Heart left ventricle (tissue), 16 donors: Measurements from ENCODE around the gene MS4A4A. TPM values are rescaled to one million over a fixed set of nuclear protein-coding genes. Genes with fewer than 3 reads are reported as not detected.

Experiments used
- ATAC-seq, 4 donors: fragments of 200-7000 bp; cut with Tn5 transposase; one replicate each; pipeline ENCODE4 v1.9.1; 2020 to 2022; ENCODE audit warnings: moderate library complexity in 4 of 4, mild to moderate bottlenecking in 3 of 4, moderate number of reproducible peaks in 1 of 4
- DNase-seq, 5 donors: peaks; one replicate each; pipeline ENCODE4 v3.0.0-alpha.2; 2020
- H3K27ac ChIP-seq, 12 donors: fragments of 200-600 bp; sonication (generic) in 4 of 12; one replicate each; pipeline versions ENCODE4 v1.5.0 to v1.8.0; 2016 to 2022; ENCODE audit warnings: mild to moderate bottlenecking in 2 of 12
- H3K27me3 ChIP-seq, 9 donors: fragments of 200-600 bp; sonication (generic) in 2 of 9; one replicate each; pipeline versions ENCODE4 v1.5.1 to v1.8.0; 2016 to 2022; ENCODE audit warnings: mild to moderate bottlenecking in 3 of 9
- H3K36me3 ChIP-seq, 9 donors: fragments of 200-600 bp; sonication (generic) in 2 of 9; one replicate each; pipeline versions ENCODE4 v1.5.0 to v1.8.0; 2018 to 2022; ENCODE audit warnings: mild to moderate bottlenecking in 2 of 9
- H3K4me1 ChIP-seq, 12 donors: fragments of 200-600 bp; sonication (generic) in 4 of 12; one replicate each; pipeline versions ENCODE4 v1.5.0 to v1.8.0; 2016 to 2022; ENCODE audit warnings: mild to moderate bottlenecking in 3 of 12
- H3K4me3 ChIP-seq, 12 donors: fragments of 200-600 bp; sonication (generic) in 4 of 12; one replicate each; pipeline versions ENCODE4 v1.5.0 to v1.8.0; 2017 to 2022; ENCODE audit warnings: mild to moderate bottlenecking in 9 of 12, moderate library complexity in 4 of 12
- H3K9me3 ChIP-seq, 12 donors: fragments of 200-600 bp; sonication (generic) in 4 of 12; one replicate each; pipeline versions ENCODE4 v1.5.0 to v1.8.0; 2016 to 2022; ENCODE audit warnings: mild to moderate bottlenecking in 1 of 12
- CTCF ChIP-seq, 12 donors: fragments of 200-600 bp; sonication (generic) in 4 of 12; IDR thresholded peaks; one replicate each; pipeline versions ENCODE4 v1.5.0 to v1.8.0; 2018 to 2022; ENCODE audit warnings: antibody characterized with exemption in 12 of 12, mild to moderate bottlenecking in 5 of 12
- POLR2A ChIP-seq, 2 donors: fragments of 450-650 bp; IDR thresholded peaks; one replicate each; pipeline ENCODE4 v1.6.1; 2017; ENCODE audit warnings: antibody characterized with exemption in 2 of 2, mild to moderate bottlenecking in 2 of 2, moderate library complexity in 2 of 2
- WGBS, 4 donors: extraction: QIAGEN DNeasy Blood & Tissue Kit in 2 of 4; methylation state at CpG; one replicate each; pipeline versions ENCODE4 v1.1.5 to v1.1.7; 2013 to 2018; 5-methylcytosine and 5-hydroxymethylcytosine counted together
- intact Hi-C, 10 donors: fragments of 100-400 bp; cut with DNase I; formaldehyde crosslinking; loops; one replicate each; pipeline versions ENCODE4 v1.11.1 to v1.14.2; 2022
- polyA plus RNA-seq, 2 donors: library from polyadenylated mRNA; stranded (reverse); fragments of 200-250 nt; gene quantifications; one replicate each; pipeline ENCODE4 v1.2.3, GENCODE V29; 2013
- total RNA-seq, 9 donors: library from RNA; depleted of rRNA in 2 of 9; stranded (reverse); fragments of >200 nt in 2 of 9; fragmentation: NEBNext Ultra II Directional in 3 of 9; extraction: Animal tissue kit (Norgen Biotek cat#: 25700) in 3 of 9; gene quantifications; one replicate each; pipeline versions ENCODE4 v1.1.0 to v1.2.4, GENCODE V29; 2016 to 2023
- donor health status: ischemic (EF 13 %, LVEDD 7.1; RV severe dilation, severe dysfunction).
- donor health status: healthy with polysubstance abuse.
- donor health status: DM: no; HTN: yes; CAD: no.
- donor health status: DM: no; HTN: no; CAD: no.
- donor health status: ischemic (EF 25% LVEDD 6.9; RV normal size, moderate dysfunction).
- donor health status: ischemic (EF 25% LVEDD 5.7; RV mildly dilated, moderate dysfunction).
- donor health status: healthy.
- donor health status: DM: yes; HTN: yes; CAD: no.
- donor health status: ischemic (EF 35%, LVEDD 5.7; RV mildly dilated, moderate dysfunction).
- donor health status: nonischemic (EF 11% LVEDD 7.7; RV severe dilation, severe dysfunction).
- donor health status: DM: yes; HTN: yes; CAD: no.
- donor health status: PGD.
- donor health status: ischemic (EF 29% LVEDD 5.4; RV normal size, mild dysfunction).
- donor health status: nonischemic (EF 23%, LVEDD 6.1; RV moderate dilation, normal function).

MS4A4A gene
- total and polyA plus RNA-seq, 11 donors: 4.1 to 72.2 (median 8.0) TPM

DNA sequence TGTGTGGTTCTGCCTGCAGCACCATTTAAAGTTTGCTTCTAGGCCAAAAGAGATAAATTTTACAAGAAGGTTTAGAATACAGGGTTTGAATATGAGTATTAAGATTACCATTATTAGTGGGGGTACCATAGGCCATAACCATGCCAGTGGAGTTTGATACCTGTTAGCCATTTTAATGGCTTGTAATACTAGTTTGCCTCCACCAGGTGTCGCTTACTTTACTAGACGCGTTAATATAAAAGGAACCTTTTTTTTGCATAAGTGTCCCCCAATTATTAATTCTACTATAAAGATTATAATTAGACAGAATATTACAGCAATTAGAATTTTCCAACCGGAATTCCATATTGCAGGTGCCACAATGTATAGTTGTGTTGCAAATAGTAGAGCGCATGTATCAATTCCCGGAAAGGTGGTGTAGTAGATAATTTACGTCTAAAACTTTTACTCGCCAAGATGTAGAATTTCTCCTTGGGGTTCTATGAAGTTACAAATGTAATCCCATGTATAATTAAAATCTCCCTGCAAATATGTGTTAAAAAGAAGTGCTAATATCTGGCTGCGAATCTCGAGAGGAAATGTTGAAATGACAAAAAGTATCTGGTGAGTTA is 62.7 kb downstream of the MS4A4A start:
- no peak for ATAC-seq
- no peak for TF ChIP-seq POLR2A (IDR thresholded peaks at IDR 0.05)
- TF ChIP-seq CTCF (IDR thresholded peaks at IDR 0.05): peak in 11 of 12 donors; percentile 8 to 50 (median 40)
- 70 to 72% (median 71%) methylated on average over 10 of the region's 10 CpGs for WGBS, 4 donors
- Histone ChIP-seq H3K36me3 (no peaks in the 10 kb centered on the region), H3K9me3 (no peaks in the 10 kb centered on the region), H3K27ac (no peak overlapping the region), H3K4me3 (no peak overlapping the region), H3K4me1 (peaks cover 0 to 4% (median 0%) of the 10 kb centered on the region in 12 donors), H3K27me3 (peaks cover 0 to 8% (median 0%) of the 10 kb centered on the region in 9 donors)
- intact Hi-C loops: no loop called here
- no peak for DNase-seq

- no peak for DNase-seq
- H3K27me3 ChIP-seq: peaks cover 0 to 8% (median 0%) of the 10 kb centered on the region in 9 donors
- WGBS, 4 donors: 88 to 98% (median 92%) methylated on average over 2 of the region's 2 CpGs
- peaks cover 0 to 4% (median 0%) of the 10 kb centered on the region in 12 donors for H3K4me1 ChIP-seq
- TF ChIP-seq CTCF (IDR thresholded peaks at IDR 0.05) (no peak), POLR2A (IDR thresholded peaks at IDR 0.05) (no peak)
- intact Hi-C loops: no loop called here
- H3K36me3 ChIP-seq: no peaks in the 10 kb centered on the region
- no peaks in the 10 kb centered on the region for H3K9me3 ChIP-seq
- no peak overlapping the region for H3K4me3 ChIP-seq
- no peak overlapping the region for H3K27ac ChIP-seq
- no peak for ATAC-seq
These were observed 63.7 kb downstream of the MS4A4A start for GRCh38 chr11:60344146-60344545.

- no peak overlapping the region for H3K4me3 ChIP-seq
- no peak for TF ChIP-seq POLR2A (IDR thresholded peaks at IDR 0.05)
- TF ChIP-seq CTCF (IDR thresholded peaks at IDR 0.05): peak in 6 of 12 donors; percentile 5 to 38 (median 26)
These were observed 65.0 kb downstream of the MS4A4A start for GRCh38 chr11:60345489-60345888.

GRCh38 chr11:60347084-60347797 is 66.8 kb downstream of the MS4A4A start:
- ATAC-seq: no peak
- H3K4me3 ChIP-seq: no peak overlapping the region
- H3K36me3 ChIP-seq: no peaks in the 10 kb centered on the region
- H3K9me3 ChIP-seq: no peaks in the 10 kb centered on the region
- no peak overlapping the region for H3K27ac ChIP-seq
- DNase-seq: no peak
- intact Hi-C loops: no loop called here
- TF ChIP-seq CTCF (IDR thresholded peaks at IDR 0.05) (no peak), POLR2A (IDR thresholded peaks at IDR 0.05) (no peak)
- H3K27me3 ChIP-seq: peaks cover 0 to 8% (median 0%) of the 10 kb centered on the region in 9 donors
- peaks cover 0 to 4% (median 0%) of the 10 kb centered on the region in 12 donors for H3K4me1 ChIP-seq
- 84 to 88% (median 84%) methylated on average over 2 of the region's 2 CpGs for whole genome bisulfite sequencing, 4 donors

More at GRCh38 chr11:60345489-60345888, 65.0 kb downstream of the MS4A4A start:
- H3K9me3 ChIP-seq: no peaks in the 10 kb centered on the region
- peaks cover 0 to 4% (median 0%) of the 10 kb centered on the region in 12 donors for H3K4me1 ChIP-seq
- ATAC-seq: no peak
- H3K36me3 ChIP-seq: no peaks in the 10 kb centered on the region
- H3K27ac ChIP-seq: no peak overlapping the region
- H3K27me3 ChIP-seq: peaks cover 0 to 8% (median 0%) of the 10 kb centered on the region in 9 donors
- intact Hi-C loops: no loop called here
- DNase-seq: peak in 2 of 5 donors; percentile 20 to 29
